Left lung (tissue), 10 donors: Measurements from ENCODE around the gene TLX3. TPM values are rescaled to one million over a fixed set of nuclear protein-coding genes. Genes with fewer than 3 reads are reported as not detected.

Experiments
- ATAC-seq: fragments of 200-7000 bp; cut with Tn5 transposase; one replicate; pipeline ENCODE4 v1.9.1; 2020; ENCODE audit warnings: moderate library complexity
- DNase-seq, 4 donors: peaks; one replicate each; pipeline ENCODE4 v3.0.0-alpha.2; 2013 to 2020
- H3K27ac ChIP-seq, 2 donors: fragments of 200-600 bp; sonication (generic) in 1 of 2; one replicate each; pipeline versions ENCODE4 v1.5.0 to v1.8.0; 2020 to 2021
- H3K27me3 ChIP-seq, 2 donors: fragments of 200-600 bp; sonication (generic) in 1 of 2; one replicate each; pipeline versions ENCODE4 v1.5.0 to v1.8.0; 2020 to 2021
- H3K36me3 ChIP-seq, 2 donors: fragments of 200-600 bp; sonication (generic) in 1 of 2; one replicate each; pipeline versions ENCODE4 v1.5.0 to v1.8.0; 2020 to 2021
- H3K4me1 ChIP-seq, 2 donors: fragments of 200-600 bp; one replicate each; pipeline ENCODE4 v1.8.0; 2021
- H3K4me3 ChIP-seq, 2 donors: fragments of 200-600 bp; sonication (generic) in 1 of 2; one replicate each; pipeline versions ENCODE4 v1.5.0 to v1.8.0; 2020 to 2021; ENCODE audit warnings: mild to moderate bottlenecking in 1 of 2
- H3K9me3 ChIP-seq, 2 donors: fragments of 200-600 bp; sonication (generic) in 1 of 2; one replicate each; pipeline versions ENCODE4 v1.5.0 to v1.8.0; 2020 to 2021
- CTCF ChIP-seq, 2 donors: fragments of 200-600 bp; sonication (generic) in 1 of 2; IDR thresholded peaks; one replicate each; pipeline versions ENCODE4 v1.5.0 to v1.8.0; 2021; ENCODE audit warnings: antibody characterized with exemption in 2 of 2
- intact Hi-C, 2 donors: fragments of 100-400 bp; cut with DNase I; formaldehyde crosslinking; loops; one replicate each; pipeline versions ENCODE4 v1.11.2 to v1.14.2; 2022
- polyA plus RNA-seq, 6 donors: library from polyadenylated mRNA; unstranded; fragments of 120-200 nt; gene quantifications; one replicate each; pipeline ENCODE4 v1.2.1, GENCODE V29; 2013; ENCODE audit not compliant: insufficient read length in 6 of 6
- total RNA-seq, 2 donors: library from RNA; stranded (reverse); fragmentation: NEBNext Ultra II Directional; extraction: Animal tissue kit (Norgen Biotek cat#: 25700); gene quantifications; one replicate each; pipeline ENCODE4 v1.2.1, GENCODE V29; 2021
- donor health status: DM: no; HTN: yes; CAD: no.
- donor health status: DM: no; HTN: no; CAD: no.

Gene TLX3
- total and polyA plus RNA-seq, 8 donors, result not detected

- no peak overlapping the region for H3K27ac ChIP-seq
- peak; percentile 18 to 54 for TF ChIP-seq CTCF (IDR thresholded peaks at IDR 0.05)
- H3K36me3 ChIP-seq, result no peaks in the 10 kb centered on the region
- ATAC-seq (peak; percentile 91), DNase-seq (peak in 2 of 4 donors; percentile 47 to 70)
- peaks cover 0 to 7% of the 10 kb centered on the region in 2 donors for H3K4me1 ChIP-seq
- peak overlapping the region; percentile 10 to 20 for H3K4me3 ChIP-seq
- peaks cover 17 to 96% of the 10 kb centered on the region in 2 donors for H3K27me3 ChIP-seq
- no peaks in the 10 kb centered on the region for H3K9me3 ChIP-seq
- intact Hi-C loops, result loop anchor here in 1 of 2 donors (10.0 kb wide), 1 partner anchor 132 kb away; no protein-coding TSS in a partner anchor
Measured at GRCh38 chr5:171336521-171337209, 27.6 kb downstream of the TLX3 start.

GRCh38 chr5:171337210-171337569 lies 28.1 kb downstream of the TLX3 start:
- peaks cover 17 to 96% of the 10 kb centered on the region in 2 donors for H3K27me3 ChIP-seq
- no peaks in the 10 kb centered on the region for H3K9me3 ChIP-seq
- H3K36me3 ChIP-seq, result no peaks in the 10 kb centered on the region
- ATAC-seq (no peak), DNase-seq (no peak)
- no peak for TF ChIP-seq CTCF (IDR thresholded peaks at IDR 0.05)
- peak overlapping the region; percentile 10 to 20 for H3K4me3 ChIP-seq
- peaks cover 0 to 7% of the 10 kb centered on the region in 2 donors for H3K4me1 ChIP-seq
- intact Hi-C loops, result loop anchor here in 1 of 2 donors (10.0 kb wide), 1 partner anchor 132 kb away; no protein-coding TSS in a partner anchor
- no peak overlapping the region for H3K27ac ChIP-seq

- Histone ChIP-seq H3K4me1 (peaks cover 0 to 7% of the 10 kb centered on the region in 2 donors), H3K27ac (no peak overlapping the region), H3K27me3 (peaks cover 12 to 81% of the 10 kb centered on the region in 2 donors), H3K36me3 (no peaks in the 10 kb centered on the region), H3K4me3 (no peak overlapping the region), H3K9me3 (no peaks in the 10 kb centered on the region)
- intact Hi-C loops, result no loop called here
- ATAC-seq, result no peak
- TF ChIP-seq CTCF (IDR thresholded peaks at IDR 0.05), result no peak
- DNase-seq, result no peak
Measured at GRCh38 chr5:171340042-171340441, 31.0 kb downstream of the TLX3 start.

GRCh38 chr5:171340491-171340890 lies 31.4 kb downstream of the TLX3 start:
- ATAC-seq (no peak), DNase-seq (no peak)
- H3K4me1 ChIP-seq, result peaks cover 0 to 7% of the 10 kb centered on the region in 2 donors
- H3K27ac ChIP-seq, result no peak overlapping the region
- no peak for TF ChIP-seq CTCF (IDR thresholded peaks at IDR 0.05)
- peaks cover 12 to 76% of the 10 kb centered on the region in 2 donors for H3K27me3 ChIP-seq
- H3K36me3 ChIP-seq, result no peaks in the 10 kb centered on the region
- intact Hi-C loops, result no loop called here
- no peaks in the 10 kb centered on the region for H3K9me3 ChIP-seq
- H3K4me3 ChIP-seq, result no peak overlapping the region

- Histone ChIP-seq H3K9me3 (no peaks in the 10 kb centered on the region), H3K27ac (no peak overlapping the region), H3K4me3 (no peak overlapping the region), H3K27me3 (peaks cover 2 to 56% of the 10 kb centered on the region in 2 donors), H3K36me3 (no peaks in the 10 kb centered on the region), H3K4me1 (no peaks in the 10 kb centered on the region)
- peak in 2 of 4 donors; percentile 53 to 63 for DNase-seq
- peak; percentile 40 to 54 for TF ChIP-seq CTCF (IDR thresholded peaks at IDR 0.05)
- intact Hi-C loops, result no loop called here
- ATAC-seq, result peak; percentile 91
Measured at GRCh38 chr5:171342362-171343111, 33.5 kb downstream of the TLX3 start.
